ENCODE data around the gene TCERG1.

- TF ChIP-seq TAF7 (tag; IDR thresholded peaks at IDR 0.05), result no peak
- no peak for TF ChIP-seq USF1 (CRISPR knock-in tag; IDR thresholded peaks at IDR 0.05)
- TF ChIP-seq ZMIZ1 (IDR thresholded peaks at IDR 0.05; ENCODE audit: low read depth in 2 of 2, low read length in 2 of 2), result no peak
- TF ChIP-seq ZNF121 (CRISPR knock-in tag; conservative IDR thresholded peaks at IDR 0.05), result no peak
- TF ChIP-seq FOXM1 (IDR thresholded peaks at IDR 0.05; ENCODE audit: low read depth), result no peak
- no peak for TF ChIP-seq FOXM1 (CRISPR knock-in tag; IDR thresholded peaks at IDR 0.05; ENCODE audit: low read depth)
- no peak for TF ChIP-seq BCLAF1 (IDR thresholded peaks at IDR 0.05; ENCODE audit: borderline replicate concordance in 1 of 2, control insufficient read depth in 1 of 2, low read depth in 2 of 2, low read length in 1 of 2)
- no peak for TF ChIP-seq TBP (optimal IDR thresholded peaks at IDR 0.05; ENCODE audit: low read depth, low read length)
- no peak for TF ChIP-seq POLR2AphosphoS5 (IDR thresholded peaks at IDR 0.05; ENCODE audit: control insufficient read depth, insufficient read depth, low read depth, low read length)
- no peak for TF ChIP-seq CTCF (IDR thresholded peaks at IDR 0.05 in 2 of 3, conservative IDR thresholded peaks at IDR 0.05 in 1 of 3; ENCODE audit: insufficient read depth in 2 of 3, low read depth in 1 of 3, low read length in 3 of 3)
- no peak for TF ChIP-seq TEAD4 (IDR thresholded peaks at IDR 0.05; ENCODE audit: low read length)
- TF ChIP-seq TEAD4 (CRISPR knock-in tag; IDR thresholded peaks at IDR 0.05; ENCODE audit: borderline replicate concordance), result no peak
- TF ChIP-seq ZHX1 (conservative IDR thresholded peaks at IDR 0.05; ENCODE audit: low read length), result no peak
Measured at GRCh38 chr5:146539973-146540372, 92.8 kb downstream of the TCERG1 start.
